Measurements from ENCODE around the gene ADGRV1. TPM values are rescaled to one million over a fixed set of nuclear protein-coding genes. Genes with fewer than 3 reads are reported as not detected.

The ADGRV1 gene
- polyA plus RNA-seq, 1 of the 3 experiments (the other 2 are of a cell fraction), result 0.23 TPM

DNA sequence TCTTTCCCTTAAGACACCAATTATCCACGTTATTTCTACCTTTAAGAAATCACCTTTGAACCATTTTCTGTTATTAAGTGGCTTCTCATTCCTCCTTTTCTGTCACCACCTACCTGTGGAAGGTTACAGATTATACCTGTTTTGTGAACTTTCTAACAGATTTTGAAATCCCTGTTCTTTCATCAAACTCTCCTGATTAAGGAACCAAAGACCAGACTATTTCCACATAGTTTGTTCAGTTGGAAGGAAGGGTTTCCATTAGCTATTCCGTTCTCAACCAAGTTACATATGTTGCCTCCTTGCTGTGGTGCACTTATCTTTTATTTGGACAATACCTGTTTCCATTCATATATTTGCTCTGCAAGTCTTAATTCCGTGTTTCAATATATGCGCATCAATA lies 343.6 kb downstream of the ADGRV1 start:
- H3K27ac ChIP-seq (ENCODE audit: low read depth in 2 of 2, low read length in 1 of 2), result no peak overlapping the region
- H3K4me1 ChIP-seq (ENCODE audit: control insufficient read depth in 1 of 2, insufficient read depth in 2 of 2, low read depth in 1 of 2, low read length in 1 of 2), result no peaks in the 10 kb centered on the region
- TF ChIP-seq RCOR1 (IDR thresholded peaks at IDR 0.05; ENCODE audit: low read length) (no peak), CTCF (IDR thresholded peaks at IDR 0.05) (no peak), RFX5 (IDR thresholded peaks at IDR 0.05; ENCODE audit: low read length) (no peak), EP300 (IDR thresholded peaks at IDR 0.05; ENCODE audit: borderline replicate concordance in 1 of 2, low read depth in 1 of 2, low read length in 1 of 2) (no peak), SIN3A (IDR thresholded peaks at IDR 0.05; ENCODE audit: borderline replicate concordance, low read depth, low read length) (no peak), USF2 (IDR thresholded peaks at IDR 0.05; ENCODE audit: borderline replicate concordance, low read depth, low read length) (no peak), TCF12 (IDR thresholded peaks at IDR 0.05) (no peak), YY1 (IDR thresholded peaks at IDR 0.05; ENCODE audit: low read depth) (no peak), RAD21 (IDR thresholded peaks at IDR 0.05; ENCODE audit: low read length) (no peak), EZH2phosphoT487 (IDR thresholded peaks at IDR 0.05; ENCODE audit: borderline replicate concordance, low read depth) (no peak), GATA2 (CRISPR knock-in tag; IDR thresholded peaks at IDR 0.05) (no peak), TAF1 (IDR thresholded peaks at IDR 0.05; ENCODE audit: borderline replicate concordance, low read depth, low read length) (no peak), ZBTB33 (IDR thresholded peaks at IDR 0.05; ENCODE audit: borderline replicate concordance, low read depth) (no peak), POLR2AphosphoS5 (IDR thresholded peaks at IDR 0.05; ENCODE audit: low read depth, low read length) (no peak), GABPA (IDR thresholded peaks at IDR 0.05; ENCODE audit: low read depth) (no peak), FOSL2 (IDR thresholded peaks at IDR 0.05; ENCODE audit: borderline replicate concordance, low read depth) (no peak), FOXM1 (IDR thresholded peaks at IDR 0.05; ENCODE audit: low read depth) (no peak), ELF1 (IDR thresholded peaks at IDR 0.05) (no peak)
- TF ChIP-seq, protein P1, sequence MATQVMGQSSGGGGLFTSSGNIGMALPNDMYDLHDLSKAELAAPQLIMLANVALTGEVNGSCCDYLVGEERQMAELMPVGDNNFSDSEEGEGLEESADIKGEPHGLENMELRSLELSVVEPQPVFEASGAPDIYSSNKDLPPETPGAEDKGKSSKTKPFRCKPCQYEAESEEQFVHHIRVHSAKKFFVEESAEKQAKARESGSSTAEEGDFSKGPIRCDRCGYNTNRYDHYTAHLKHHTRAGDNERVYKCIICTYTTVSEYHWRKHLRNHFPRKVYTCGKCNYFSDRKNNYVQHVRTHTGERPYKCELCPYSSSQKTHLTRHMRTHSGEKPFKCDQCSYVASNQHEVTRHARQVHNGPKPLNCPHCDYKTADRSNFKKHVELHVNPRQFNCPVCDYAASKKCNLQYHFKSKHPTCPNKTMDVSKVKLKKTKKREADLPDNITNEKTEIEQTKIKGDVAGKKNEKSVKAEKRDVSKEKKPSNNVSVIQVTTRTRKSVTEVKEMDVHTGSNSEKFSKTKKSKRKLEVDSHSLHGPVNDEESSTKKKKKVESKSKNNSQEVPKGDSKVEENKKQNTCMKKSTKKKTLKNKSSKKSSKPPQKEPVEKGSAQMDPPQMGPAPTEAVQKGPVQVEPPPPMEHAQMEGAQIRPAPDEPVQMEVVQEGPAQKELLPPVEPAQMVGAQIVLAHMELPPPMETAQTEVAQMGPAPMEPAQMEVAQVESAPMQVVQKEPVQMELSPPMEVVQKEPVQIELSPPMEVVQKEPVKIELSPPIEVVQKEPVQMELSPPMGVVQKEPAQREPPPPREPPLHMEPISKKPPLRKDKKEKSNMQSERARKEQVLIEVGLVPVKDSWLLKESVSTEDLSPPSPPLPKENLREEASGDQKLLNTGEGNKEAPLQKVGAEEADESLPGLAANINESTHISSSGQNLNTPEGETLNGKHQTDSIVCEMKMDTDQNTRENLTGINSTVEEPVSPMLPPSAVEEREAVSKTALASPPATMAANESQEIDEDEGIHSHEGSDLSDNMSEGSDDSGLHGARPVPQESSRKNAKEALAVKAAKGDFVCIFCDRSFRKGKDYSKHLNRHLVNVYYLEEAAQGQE (IDR thresholded peaks at IDR 0.05; ENCODE audit: low read depth, low read length), result no peak
- H3K9me3 ChIP-seq, result no peaks in the 10 kb centered on the region
- no peaks in the 10 kb centered on the region for H3F3A ChIP-seq (replicated peaks; ENCODE audit: insufficient read depth)
- H4K20me1 ChIP-seq (ENCODE audit: insufficient read depth), result no peaks in the 10 kb centered on the region
- no peak overlapping the region for H2AFZ ChIP-seq (ENCODE audit: low read depth)
- ChIA-PET POLR2A (no interaction called here), CTCF (interaction anchor here (1.9 kb wide), 1 partner anchor 484 kb away, joined by 5 read pairs; no protein-coding TSS in a partner anchor)
- H3K79me2 ChIP-seq (ENCODE audit: insufficient read depth), result no peaks in the 10 kb centered on the region
- H3K27me3 ChIP-seq (ENCODE audit: insufficient read depth), result no peaks in the 10 kb centered on the region
- H3K36me3 ChIP-seq (replicated peaks in 1 of 2; ENCODE audit: control insufficient read depth in 1 of 2, insufficient read depth in 2 of 2, low read length in 1 of 2), result no peaks in the 10 kb centered on the region
- no peak overlapping the region for H3K9ac ChIP-seq
- 56% methylated on average over 4 of the region's 4 CpGs for WGBS (ENCODE audit: low lambda C conversion rate)
- DNase-seq, result no peak
- H3K4me3 ChIP-seq (ENCODE audit: low read depth in 2 of 2, low read length in 1 of 2), result no peak overlapping the region
- no peaks in the 10 kb centered on the region for H3K9me2 ChIP-seq
- H3K4me2 ChIP-seq, result no peak overlapping the region

Data from SK-N-SH (cell line).